Prostate gland (tissue), 2 donors: ENCODE measurements around the gene ZNF213. TPM values are rescaled to one million over a fixed set of nuclear protein-coding genes. Genes with fewer than 3 reads are reported as not detected.

Experiments used
- DNase-seq: peaks from one replicate; pipeline ENCODE4 v3.0.0-alpha.2; 2019; ENCODE audit warnings: low spot score
- H3K27ac ChIP-seq, 2 donors: fragments of 200-600 bp; sonication (generic); 2 replicates each; pipeline ENCODE4 v1.5.1; 2017 to 2019
- H3K27me3 ChIP-seq: fragments of 200-600 bp; sonication (generic); replicated peaks from 2 replicates; pipeline ENCODE4 v1.5.1; 2019; ENCODE audit not compliant: insufficient read depth
- H3K36me3 ChIP-seq, 2 donors: fragments of 200-600 bp; sonication (generic); 1 replicate in 1 of 2; 2 replicates in 1 of 2; pipeline versions ENCODE4 v1.5.1 to v1.8.1; 2017 to 2019
- H3K4me1 ChIP-seq: fragments of 200-600 bp; sonication (generic); replicated peaks from 2 replicates; pipeline ENCODE4 v1.5.1; 2019
- H3K4me3 ChIP-seq, 2 donors: fragments of 200-600 bp; sonication (generic); 2 replicates each; pipeline ENCODE4 v1.5.1; 2017 to 2019
- H3K9me3 ChIP-seq: fragments of 200-600 bp; sonication (generic); 2 replicates; pipeline ENCODE4 v1.5.1; 2017
- CTCF ChIP-seq, 4 experiments: fragments of 200-600 bp in 2 of 4; fragments of 450-650 bp in 2 of 4; sonication (generic) in 2 of 4; IDR thresholded peaks; 1 replicate in 3 of 4; 2 replicates in 1 of 4; pipeline ENCODE4 v1.5.1; 2016 to 2019; ENCODE audit warnings: antibody characterized with exemption in 4 of 4, mild to moderate bottlenecking in 2 of 4, moderate library complexity in 2 of 4
- POLR2A ChIP-seq: fragments of 450-650 bp; IDR thresholded peaks from one replicate; pipeline ENCODE4 v1.6.1; 2016; ENCODE audit warnings: antibody characterized with exemption, mild to moderate bottlenecking
- POLR2AphosphoS5 ChIP-seq: sonication (generic); formaldehyde crosslinking; IDR thresholded peaks from one replicate; pipeline ENCODE4 v1.6.1; 2017; ENCODE audit warnings: antibody characterized with exemption
- WGBS: methylation state at CpG from one replicate; pipeline ENCODE4 v1.1.5; 2018; 5-methylcytosine and 5-hydroxymethylcytosine counted together
- intact Hi-C: fragments of 100-400 bp; cut with DNase I; formaldehyde crosslinking; loops from one replicate; pipeline ENCODE4 v1.14.2; 2022
- total RNA-seq, 2 donors: library from RNA; depleted of rRNA; stranded (reverse); fragments of >200 nt; gene quantifications; one replicate each; pipeline ENCODE4 v1.1.0, GENCODE V29; 2016

The ZNF213 gene
- total RNA-seq, 2 donors from 2014 or later: 18.4 to 28.1 TPM

DNA sequence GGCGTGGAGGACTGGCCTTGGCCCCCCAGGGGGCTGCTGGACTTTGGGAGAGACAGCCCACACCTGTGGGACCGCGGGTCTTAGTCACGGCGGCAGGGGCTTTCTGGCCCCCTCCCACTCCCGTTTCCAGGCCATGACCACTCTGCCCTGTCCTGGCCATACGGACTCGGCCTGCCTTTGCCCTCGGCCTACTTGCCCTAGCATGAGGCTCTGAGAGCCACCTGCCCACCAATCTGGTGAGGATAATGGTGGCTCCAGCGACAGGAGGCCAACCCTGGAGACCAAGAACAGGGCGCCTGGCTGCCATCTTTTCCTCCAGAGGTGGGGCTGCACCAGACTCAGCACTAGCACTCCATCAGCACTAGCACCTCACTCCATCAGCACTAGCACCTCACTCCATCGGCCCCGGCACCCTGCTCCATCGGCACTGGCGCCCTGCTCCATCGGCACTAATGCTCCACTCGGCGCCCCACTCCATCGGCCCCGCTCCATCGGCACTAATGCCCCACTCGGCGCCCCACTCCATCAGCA lies 7.0 kb downstream of the ZNF213 start:
- Histone ChIP-seq H3K9me3 (no peaks in the 10 kb centered on the region), H3K27me3 (no peaks in the 10 kb centered on the region), H3K4me1 (no peaks in the 10 kb centered on the region), H3K36me3 (no peaks in the 10 kb centered on the region), H3K4me3 (no peak overlapping the region), H3K27ac (no peak overlapping the region)
- intact Hi-C loops: no loop called here
- WGBS: 96% methylated on average over 23 of the region's 23 CpGs
- no peak for DNase-seq
- no peak for TF ChIP-seq POLR2A
- no peak for TF ChIP-seq CTCF (IDR thresholded peaks at IDR 0.05)
- no peak for TF ChIP-seq POLR2AphosphoS5

GRCh38 chr16:3142327-3142726 lies 7.5 kb downstream of the ZNF213 start:
- WGBS: 95% methylated on average over 22 of the region's 22 CpGs
- no peaks in the 10 kb centered on the region for H3K9me3 ChIP-seq
- no peak overlapping the region for H3K27ac ChIP-seq
- no peak for TF ChIP-seq CTCF (IDR thresholded peaks at IDR 0.05)
- no peak for TF ChIP-seq POLR2AphosphoS5
- no peak for TF ChIP-seq POLR2A
- DNase-seq: no peak
- no peaks in the 10 kb centered on the region for H3K27me3 ChIP-seq
- no peaks in the 10 kb centered on the region for H3K4me1 ChIP-seq
- intact Hi-C loops: no loop called here
- H3K36me3 ChIP-seq: no peaks in the 10 kb centered on the region
- no peak overlapping the region for H3K4me3 ChIP-seq

GRCh38 chr16:3142770-3143169 lies 7.9 kb downstream of the ZNF213 start:
- intact Hi-C loops: no loop called here
- Histone ChIP-seq H3K27ac (no peak overlapping the region), H3K27me3 (no peaks in the 10 kb centered on the region), H3K4me1 (no peaks in the 10 kb centered on the region), H3K36me3 (no peaks in the 10 kb centered on the region), H3K4me3 (no peak overlapping the region), H3K9me3 (no peaks in the 10 kb centered on the region)
- no peak for DNase-seq
- WGBS: 90% methylated on average over 13 of the region's 13 CpGs
- TF ChIP-seq POLR2AphosphoS5 (no peak), CTCF (IDR thresholded peaks at IDR 0.05) (no peak), POLR2A (no peak)

- Histone ChIP-seq H3K9me3 (no peaks in the 10 kb centered on the region), H3K27ac (no peak overlapping the region), H3K27me3 (no peaks in the 10 kb centered on the region), H3K36me3 (no peaks in the 10 kb centered on the region), H3K4me1 (no peaks in the 10 kb centered on the region), H3K4me3 (no peak overlapping the region)
- TF ChIP-seq CTCF (IDR thresholded peaks at IDR 0.05) (no peak), POLR2AphosphoS5 (no peak), POLR2A (no peak)
- DNase-seq: no peak
- WGBS: 90% methylated on average over 11 of the region's 11 CpGs
- intact Hi-C loops: no loop called here
Observed at GRCh38 chr16:3143189-3143588, 8.4 kb downstream of the ZNF213 start.

GRCh38 chr16:3143598-3144320 lies 8.9 kb downstream of the ZNF213 start:
- H3K27me3 ChIP-seq: no peaks in the 10 kb centered on the region
- 76% methylated on average over 23 of the region's 23 CpGs for WGBS
- intact Hi-C loops: no loop called here
- H3K36me3 ChIP-seq: no peaks in the 10 kb centered on the region
- no peak overlapping the region for H3K4me3 ChIP-seq
- DNase-seq: no peak
- H3K27ac ChIP-seq: no peak overlapping the region
- no peaks in the 10 kb centered on the region for H3K9me3 ChIP-seq
- no peaks in the 10 kb centered on the region for H3K4me1 ChIP-seq
- TF ChIP-seq CTCF (IDR thresholded peaks at IDR 0.05) (no peak), POLR2AphosphoS5 (no peak), POLR2A (no peak)
